Measurements from ENCODE around the gene ERICH6B.

- TF ChIP-seq PATZ1 (CRISPR knock-in tag; IDR thresholded peaks at IDR 0.05; ENCODE audit: borderline replicate concordance) (no peak), CSRNP3 (CRISPR knock-in tag; IDR thresholded peaks at IDR 0.05) (no peak), TCF4 (CRISPR knock-in tag; IDR thresholded peaks at IDR 0.05; ENCODE audit: borderline replicate concordance) (no peak), ISL1 (CRISPR knock-in tag; IDR thresholded peaks at IDR 0.05) (no peak), ZNF565 (CRISPR knock-in tag; conservative IDR thresholded peaks at IDR 0.05; ENCODE audit: low read depth) (no peak), ZFP30 (CRISPR knock-in tag; IDR thresholded peaks at IDR 0.05) (no peak), ZFP3 (CRISPR knock-in tag; IDR thresholded peaks at IDR 0.05) (no peak), CREB5 (CRISPR knock-in tag; IDR thresholded peaks at IDR 0.05; ENCODE audit: low read depth) (no peak), BACH2 (CRISPR knock-in tag; IDR thresholded peaks at IDR 0.05; ENCODE audit: borderline replicate concordance) (no peak), ARNTL (CRISPR knock-in tag; IDR thresholded peaks at IDR 0.05; ENCODE audit: borderline replicate concordance, low read depth) (no peak), TSHZ2 (CRISPR knock-in tag; IDR thresholded peaks at IDR 0.05) (no peak), POU6F1 (CRISPR knock-in tag; IDR thresholded peaks at IDR 0.05; ENCODE audit: borderline replicate concordance, low read depth) (no peak), ZNF70 (CRISPR knock-in tag; IDR thresholded peaks at IDR 0.05) (no peak), GLIS3 (CRISPR knock-in tag; IDR thresholded peaks at IDR 0.05) (no peak)
Observed at GRCh38 chr13:45628094-45628493, 12.6 kb upstream of the ERICH6B start.

All from SK-N-SH treated with all-trans-retinoic acid at 6 μM for 48 hours (cell line).